Motor neuron (in vitro differentiated cells): ENCODE results near the gene PATL2. TPM values are rescaled to one million over a fixed set of nuclear protein-coding genes. Genes with fewer than 3 reads are reported as not detected.
"Not testable (repeated sequence)": the region's sequence is repeated elsewhere in the genome, so short reads cannot be mapped to it uniquely, and the experiment has no call there.

Source experiments
- ATAC-seq, 8 experiments: fragments of 200-7000 bp; cut with Tn5 transposase; replicated peaks in 6 of 8; 2 replicates each; pipeline ENCODE4 v1.8.0; 2021; ENCODE audit warnings: mild to moderate bottlenecking in 8 of 8, moderate library complexity in 8 of 8
- H3K27ac ChIP-seq, 2 donors: fragments of 250-450 bp; sonication (Bioruptor Pico); 2 replicates each; pipeline ENCODE4 v1.9.0; 2021; ENCODE audit warnings: antibody characterized with exemption in 2 of 2, mild to moderate bottlenecking in 2 of 2, moderate library complexity in 1 of 2
- H3K4me1 ChIP-seq, 2 donors: fragments of 250-450 bp; sonication (Bioruptor Pico); replicated peaks in 1 of 2; 2 replicates each; pipeline ENCODE4 v1.6.1; 2021; ENCODE audit warnings: antibody characterized with exemption in 2 of 2, mild to moderate bottlenecking in 2 of 2, moderate library complexity in 1 of 2
- H3K4me3 ChIP-seq, 5 donors: fragments of 250-450 bp; sonication (Bioruptor Pico); 2 replicates each; pipeline ENCODE4 v1.9.0; 2021; ENCODE audit warnings: antibody characterized with exemption in 5 of 5, mild to moderate bottlenecking in 5 of 5, moderate library complexity in 4 of 5
- WGBS, 10 experiments: fragments of 450-650 bp; shearing (Covaris generic); methylation state at CpG; one replicate each; pipeline ENCODE4 v1.0.0; 2022; 5-methylcytosine and 5-hydroxymethylcytosine counted together
- in situ Hi-C, 9 experiments: fragments of 400-800 bp; cut with MboI; loops; one replicate each; pipeline ENCODE4 v1.15.0; 2021; ENCODE audit warnings: low sequenced_read_pairs in 9 of 9, low pct_unique_long_range_greater_than_20kb in 2 of 9; ENCODE audit not compliant: unreplicated experiment in 9 of 9
- total RNA-seq, 8 experiments: library from RNA; unstranded; fragments of 300-600 nt; gene quantifications; 2 replicates each; pipeline versions ENCODE4 v1.2.3 to v1.2.4, GENCODE V29; 2022

PATL2 gene
- total RNA-seq, 8 experiments from 2014 or later: 0.11 to 2.2 (median 0.96) TPM

DNA sequence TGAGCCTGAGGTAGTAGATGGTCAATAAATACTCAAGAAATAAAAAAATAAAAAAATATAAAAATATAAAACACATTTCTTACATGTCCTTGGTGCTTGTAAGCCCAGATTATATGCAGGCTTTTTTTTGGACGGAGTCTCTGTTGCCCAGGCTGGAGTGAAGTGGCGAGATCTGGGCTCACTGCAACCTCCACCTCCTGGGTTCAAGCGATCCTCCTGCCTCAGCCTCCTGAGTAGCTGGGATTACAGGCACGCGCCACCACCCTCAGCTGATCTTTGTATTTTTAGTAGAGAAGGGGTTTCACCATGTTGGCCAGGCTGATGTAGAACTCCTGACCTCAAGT lies 17.1 kb upstream of the PATL2 start:
- H3K4me1 ChIP-seq, ATAC-seq: not testable (repeated sequence)
- in situ Hi-C loops: loop anchor here in 1 of 9 experiments (25.0 kb wide), 1 partner anchor 141 kb away; no protein-coding TSS in a partner anchor
- 50 to 100% (median 80%) methylated on average over 1 to 3 of the region's 5 CpGs; no CpG with 5 or more reads in 1 of the 10 experiments for WGBS, 10 experiments
- Histone ChIP-seq H3K27ac (peak overlapping the region; percentile 58 to 75), H3K4me3 (peak overlapping the region; percentile 46 to 75 (median 56))

DNA sequence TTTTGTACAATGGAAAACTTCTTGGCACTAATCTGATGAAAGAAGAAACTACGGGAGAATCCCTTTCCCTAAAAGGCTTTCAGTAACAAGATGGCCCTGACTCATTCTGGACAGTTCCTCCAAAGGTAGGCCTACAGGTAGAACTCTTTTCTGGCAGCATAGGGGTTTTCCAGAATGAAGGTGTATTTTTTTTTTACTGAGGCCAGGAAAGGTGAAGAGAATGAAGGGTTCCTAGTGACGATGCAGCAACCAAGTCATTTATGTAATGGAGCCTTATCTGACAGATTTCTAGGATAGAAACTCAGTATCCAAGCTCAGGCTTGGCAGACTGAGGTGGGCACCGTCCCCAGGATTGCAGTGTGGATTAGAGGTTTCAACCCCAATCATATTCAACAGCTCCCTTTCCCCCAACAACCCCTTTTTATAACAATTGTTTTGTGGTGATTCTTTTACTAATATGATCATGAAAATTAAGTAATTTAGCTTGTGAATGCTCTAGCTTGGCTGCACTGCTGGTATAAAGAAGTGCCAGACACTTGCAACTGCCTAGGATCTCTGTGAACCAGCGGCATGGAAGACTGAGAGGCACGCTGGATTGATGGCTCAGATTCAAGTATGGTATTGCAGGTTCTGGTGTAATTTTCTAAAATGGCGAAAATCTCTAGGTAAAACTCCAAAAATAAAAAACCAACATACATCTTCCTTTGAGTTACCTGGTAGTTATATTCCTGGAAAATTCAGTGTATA lies 16.5 kb upstream of the PATL2 start:
- no peak overlapping the region for H3K27ac ChIP-seq
- peak overlapping the region in 2 of 5 donors; percentile 47 to 68 for H3K4me3 ChIP-seq
- peaks cover 0 to 10% of the 10 kb centered on the region in 2 donors for H3K4me1 ChIP-seq
- WGBS, 10 experiments: 66 to 100% (median 99%) methylated on average over 2 to 6 of the region's 6 CpGs
- ATAC-seq: no peak
- in situ Hi-C loops: loop anchor here in 1 of 9 experiments (25.0 kb wide), 1 partner anchor 140 kb away; no protein-coding TSS in a partner anchor

DNA sequence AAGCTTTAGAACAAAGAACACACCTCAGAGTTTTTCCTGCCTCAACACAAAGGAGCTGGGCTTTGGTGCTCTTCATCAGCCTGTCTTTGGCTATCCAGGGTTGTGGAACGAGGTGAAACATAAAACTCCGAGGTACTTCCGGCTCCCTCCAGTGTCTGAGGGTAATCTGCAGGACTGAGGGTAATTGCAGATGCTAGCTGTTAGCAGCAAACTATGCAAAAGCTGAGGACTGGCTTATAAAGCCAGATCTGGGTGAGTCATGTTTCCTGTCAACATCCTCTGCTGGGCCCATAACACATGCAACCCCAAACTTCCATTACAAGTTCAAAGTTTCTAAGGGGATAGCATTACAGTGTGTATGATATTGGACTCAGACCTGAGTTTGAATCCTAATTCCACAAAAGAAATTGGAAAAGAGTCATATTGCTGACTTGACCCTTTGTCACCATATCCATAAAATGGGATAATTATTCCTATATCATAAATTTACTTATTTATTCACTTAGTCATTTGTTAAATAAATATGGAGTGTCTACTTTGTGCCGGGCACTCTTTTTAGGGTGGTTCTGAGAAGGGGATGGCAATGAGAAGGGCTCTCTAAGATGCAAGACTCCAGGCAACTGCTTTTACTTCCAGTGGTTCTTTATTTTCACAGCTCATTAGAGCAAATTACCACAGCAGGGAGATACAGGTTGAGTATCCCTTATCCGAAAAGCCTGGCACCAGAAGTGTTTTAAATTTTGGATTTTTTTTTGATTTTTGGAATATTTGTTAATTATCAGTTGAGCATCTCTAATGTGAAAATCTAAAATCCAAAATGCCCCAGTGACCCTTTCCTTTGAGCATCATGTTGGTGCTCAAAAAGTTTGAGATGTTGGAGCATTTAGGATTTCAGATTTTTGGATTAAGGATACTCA lies 15.7 kb upstream of the PATL2 start:
- peak in 3 of 8 experiments; percentile 47 to 58 (median 49) for ATAC-seq
- in situ Hi-C loops: loop anchor here in 1 of 9 experiments (25.0 kb wide), 1 partner anchor 140 kb away; no protein-coding TSS in a partner anchor
- H3K4me1 ChIP-seq: peaks cover 0 to 10% of the 10 kb centered on the region in 2 donors
- H3K4me3 ChIP-seq: no peak overlapping the region
- no peak overlapping the region for H3K27ac ChIP-seq
- WGBS, 10 experiments: 0 to 95% (median 73%) methylated on average over 1 to 4 of the region's 5 CpGs; no CpG with 5 or more reads in 1 of the 10 experiments

DNA sequence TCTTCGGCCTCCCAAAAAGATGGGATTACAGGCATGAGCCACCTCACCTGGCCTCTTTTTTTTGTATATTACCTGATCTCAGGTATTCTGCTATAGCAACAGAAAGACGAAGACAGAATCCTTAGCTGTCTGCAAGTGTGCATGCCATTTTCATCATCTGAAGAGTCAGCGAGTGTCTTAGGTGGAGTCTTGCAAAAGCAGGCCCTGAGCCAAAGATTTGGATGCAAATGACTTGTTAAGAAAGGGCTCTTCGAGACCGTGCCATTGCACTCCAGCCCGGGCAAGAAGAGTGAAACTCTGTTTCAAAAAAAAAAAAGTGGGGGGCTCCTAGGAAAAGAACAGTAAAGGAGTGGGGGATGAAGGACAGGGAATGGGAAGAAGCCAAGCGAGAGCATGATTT lies 15.0 kb upstream of the PATL2 start:
- in situ Hi-C loops: loop anchor here in 1 of 9 experiments (25.0 kb wide), 1 partner anchor 139 kb away; no protein-coding TSS in a partner anchor
- no peak overlapping the region for H3K27ac ChIP-seq
- H3K4me1 ChIP-seq: peaks cover 0 to 10% of the 10 kb centered on the region in 2 donors
- no peak overlapping the region for H3K4me3 ChIP-seq
- peak in 3 of 8 experiments; percentile 4 to 6 (median 6) for ATAC-seq
- 0 to 100% (median 80%) methylated on average over 1 to 7 of the region's 7 CpGs; no CpG with 5 or more reads in 3 of the 10 experiments for WGBS, 10 experiments

DNA sequence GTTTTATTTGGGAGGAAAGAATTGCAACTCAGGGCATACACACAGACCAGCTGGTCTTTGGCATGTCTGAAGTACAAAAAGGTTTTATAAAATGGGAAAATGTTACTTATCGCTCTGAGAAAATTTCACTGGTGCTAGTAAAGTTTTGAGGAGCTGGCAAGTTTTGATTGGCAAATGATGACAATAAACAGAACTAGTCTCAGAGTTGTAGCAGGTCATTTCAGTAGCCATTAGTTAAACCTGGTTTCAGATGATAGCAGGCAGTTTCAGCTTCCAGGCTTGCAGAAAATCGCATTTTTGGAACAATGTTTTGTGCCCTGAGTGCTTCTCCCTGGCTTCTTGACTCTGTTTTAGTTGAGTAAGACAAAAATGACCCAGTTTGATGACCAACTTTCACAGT lies 10.9 kb upstream of the PATL2 start:
- Histone ChIP-seq H3K4me1 (no peaks in the 10 kb centered on the region), H3K4me3 (no peak overlapping the region), H3K27ac (no peak overlapping the region)
- ATAC-seq: no peak
- WGBS, 10 experiments: 38 to 100% (median 80%) methylated on average over 1 to 2 of the region's 2 CpGs; no CpG with 5 or more reads in 1 of the 10 experiments
- in situ Hi-C loops: no loop called here

DNA sequence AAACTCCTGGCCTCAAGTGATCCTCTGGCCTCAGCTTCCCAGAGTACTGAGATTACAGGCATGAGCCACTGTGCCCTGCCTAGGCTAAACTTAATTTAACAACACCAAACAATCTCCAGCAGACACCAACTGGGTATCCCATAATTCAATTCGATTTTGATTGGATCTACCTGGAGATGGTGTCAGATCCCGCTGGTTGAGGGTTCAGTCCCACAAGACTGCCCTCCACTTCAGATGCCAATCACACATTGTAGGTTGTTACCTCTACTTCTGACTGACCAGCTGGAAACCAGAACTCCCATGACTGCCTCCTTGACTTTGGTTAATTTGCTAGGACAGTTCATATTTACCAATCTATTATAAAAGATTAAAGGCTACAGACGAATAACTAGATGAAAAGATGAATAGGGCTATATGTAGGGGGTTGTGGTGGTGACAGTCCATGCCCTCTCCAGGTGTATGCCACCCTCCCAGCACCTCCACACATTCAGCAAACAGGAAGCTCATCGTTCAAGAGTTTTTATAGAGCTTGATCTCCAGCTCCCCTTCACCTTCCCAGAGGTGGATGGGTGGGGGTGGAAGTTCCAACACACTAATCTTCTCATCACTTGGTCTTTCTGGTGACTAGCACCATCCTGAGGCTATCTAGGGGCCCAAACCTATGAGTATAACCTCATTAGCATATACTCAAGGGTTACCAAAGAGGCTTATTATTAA lies 9.5 kb upstream of the PATL2 start:
- peak in 3 of 8 experiments; percentile 14 to 27 (median 23) for ATAC-seq
- 87 to 100% (median 93%) methylated on average over 1 to 4 of the region's 4 CpGs; no CpG with 5 or more reads in 3 of the 10 experiments for WGBS, 10 experiments
- Histone ChIP-seq H3K4me1 (no peaks in the 10 kb centered on the region), H3K4me3 (no peak overlapping the region), H3K27ac (no peak overlapping the region)
- in situ Hi-C loops: no loop called here

DNA sequence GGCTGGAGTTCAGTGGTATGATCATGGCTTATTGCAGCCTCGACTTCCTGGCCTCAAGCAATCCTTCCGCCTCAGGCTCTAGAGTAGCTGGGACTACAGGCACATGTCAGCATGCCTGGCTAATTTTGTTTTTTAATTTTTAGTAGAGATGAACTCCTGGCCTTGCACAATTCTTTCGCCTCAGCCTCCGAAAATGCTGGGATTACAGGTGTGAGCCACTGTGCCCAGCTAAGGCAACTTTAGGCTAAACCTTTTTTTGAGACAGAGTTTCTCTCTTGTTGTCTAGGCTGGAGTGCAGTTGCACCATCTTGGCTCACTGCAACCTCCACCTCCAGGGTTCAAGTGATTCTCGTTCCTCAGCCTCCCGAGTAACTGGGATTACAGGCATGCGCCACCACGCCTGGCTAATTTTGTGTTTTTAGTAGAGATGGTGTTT lies 8.9 kb upstream of the PATL2 start:
- ATAC-seq, H3K27ac ChIP-seq, in situ Hi-C loops, H3K4me3 ChIP-seq, H3K4me1 ChIP-seq: not testable (repeated sequence)
- WGBS, 10 experiments: 80 to 100% (median 96%) methylated on average over 1 to 7 of the region's 8 CpGs

DNA sequence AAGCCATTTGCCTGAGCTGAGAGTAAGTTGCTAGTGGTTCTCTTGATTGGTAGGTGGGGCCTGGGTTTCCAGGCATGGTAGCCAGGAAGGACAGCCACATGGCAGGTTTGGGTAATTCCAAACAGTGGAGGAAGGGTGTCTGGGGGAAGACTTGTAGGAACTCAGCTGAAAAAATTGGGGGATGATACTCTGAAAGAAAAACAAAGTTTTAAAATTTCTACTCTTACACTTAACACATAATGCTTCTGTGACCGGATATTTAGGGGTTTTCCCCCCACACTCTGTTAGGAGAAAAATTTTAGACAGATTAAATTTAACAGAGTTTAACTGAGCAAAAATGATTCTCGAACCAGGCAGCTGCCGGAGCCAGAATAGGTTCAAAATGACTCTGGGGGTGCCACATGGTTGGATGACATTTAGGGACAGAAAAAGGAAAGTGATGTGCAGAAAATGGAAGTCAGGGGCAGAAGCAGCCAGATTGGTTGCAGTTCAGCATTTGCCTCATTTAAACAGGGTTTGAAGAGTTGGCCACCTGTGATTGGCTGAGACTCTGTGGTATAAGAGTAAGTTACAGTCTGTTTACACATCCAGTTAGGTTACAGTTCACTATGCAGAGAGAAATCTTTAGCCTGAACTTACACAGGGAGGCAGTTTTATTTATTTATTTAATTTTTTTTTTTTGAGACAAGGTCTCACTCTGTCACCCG lies 8.3 kb upstream of the PATL2 start:
- ATAC-seq: peak in 3 of 8 experiments; percentile 12 to 38 (median 16)
- 64 to 100% (median 86%) methylated on average over 1 to 3 of the region's 4 CpGs for WGBS, 10 experiments

DNA sequence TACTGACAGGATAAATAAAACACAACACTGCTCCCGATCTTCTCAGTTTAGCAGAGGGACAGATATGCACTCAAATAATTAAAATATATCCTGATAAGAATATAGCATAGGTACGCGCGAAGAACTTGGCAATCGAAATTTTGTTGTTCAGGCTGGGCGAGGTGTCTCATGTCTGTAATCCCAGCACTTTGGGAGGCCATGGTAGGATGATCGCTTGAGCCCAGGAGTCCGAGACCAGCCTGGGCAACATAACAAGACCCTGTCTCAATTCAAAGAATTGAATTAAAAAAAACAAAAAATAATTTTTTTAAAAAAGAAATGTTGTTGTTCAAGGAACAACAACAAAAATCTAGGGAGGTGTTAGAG lies 7.8 kb upstream of the PATL2 start:
- Histone ChIP-seq H3K4me1 (no peaks in the 10 kb centered on the region), H3K4me3 (no peak overlapping the region), H3K27ac (no peak overlapping the region)
- in situ Hi-C loops: no loop called here
- 80 to 100% (median 94%) methylated on average over 2 to 8 of the region's 8 CpGs for WGBS, 10 experiments
- no peak for ATAC-seq

More for the DNA sequence above, 8.3 kb upstream of the PATL2 start:
- Histone ChIP-seq H3K4me1 (no peaks in the 10 kb centered on the region), H3K27ac (no peak overlapping the region), H3K4me3 (no peak overlapping the region)
- in situ Hi-C loops: no loop called here

DNA sequence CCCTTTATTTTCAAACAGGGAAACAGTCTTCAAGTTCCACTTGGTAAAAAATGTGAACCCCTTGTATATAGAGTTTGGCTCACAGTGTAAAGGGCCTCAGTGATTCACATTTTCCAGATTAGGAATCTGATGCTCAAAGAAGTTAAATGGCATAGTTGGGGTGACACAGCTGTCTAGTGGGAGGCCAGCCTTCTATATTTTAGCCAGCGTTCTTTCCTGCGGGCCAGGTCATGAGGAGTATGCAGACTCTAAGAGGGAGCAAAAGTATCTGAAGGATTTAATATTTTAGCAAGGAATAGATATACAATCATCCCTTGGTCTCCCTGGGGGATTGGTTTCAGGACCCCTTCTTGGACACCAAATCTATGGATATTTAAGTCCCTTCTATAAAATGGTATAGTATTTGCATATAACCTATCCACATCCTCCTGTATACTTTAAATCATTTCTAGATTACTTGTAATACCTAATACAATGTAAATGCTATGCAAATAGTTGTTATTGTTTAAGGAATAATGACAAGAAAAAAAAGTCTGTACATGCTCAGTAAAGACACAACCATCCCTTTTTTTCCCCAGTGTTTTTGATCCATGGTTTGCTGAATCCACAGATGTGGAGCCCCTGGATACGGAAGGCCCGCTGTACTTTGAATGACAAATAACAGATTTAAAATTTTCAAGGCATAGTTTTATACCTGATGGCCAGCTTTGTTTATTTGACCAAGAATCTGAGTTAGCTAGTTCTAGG lies 7.2 kb upstream of the PATL2 start:
- H3K4me3 ChIP-seq: no peak overlapping the region
- H3K27ac ChIP-seq: no peak overlapping the region
- in situ Hi-C loops: no loop called here
- 71 to 100% (median 93%) methylated on average over 1 to 4 of the region's 4 CpGs for WGBS, 10 experiments
- no peaks in the 10 kb centered on the region for H3K4me1 ChIP-seq
- ATAC-seq: no peak

DNA sequence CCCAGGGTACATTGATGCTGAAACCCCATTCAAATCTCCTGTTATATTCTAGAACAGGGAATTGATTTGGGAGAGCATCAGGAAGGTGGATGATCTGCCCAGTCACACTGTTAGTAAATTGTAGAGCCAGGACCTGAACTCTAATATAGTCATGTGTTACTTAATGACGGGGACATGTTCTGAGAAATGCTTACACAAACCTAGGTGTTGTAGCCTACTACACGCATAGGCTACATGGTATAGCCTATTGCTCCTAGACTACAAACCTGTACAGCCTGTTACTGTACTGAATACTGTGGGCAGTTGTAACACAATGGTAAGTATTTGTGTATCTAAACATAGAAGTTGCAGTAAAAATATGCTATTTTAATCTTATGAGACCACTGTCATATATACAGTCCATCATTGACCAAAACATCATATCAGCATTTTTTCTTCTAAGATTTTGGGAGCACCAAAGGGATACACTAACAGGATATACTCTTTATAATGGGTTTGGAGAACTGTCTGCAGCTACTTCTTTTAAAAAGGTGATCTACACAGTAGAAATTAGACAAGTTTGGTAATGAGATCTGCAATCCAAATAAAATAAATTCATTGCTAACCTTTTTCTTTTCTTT lies 6.0 kb upstream of the PATL2 start:
- in situ Hi-C loops: no loop called here
- WGBS, 10 experiments: 50 to 100% (median 100%) methylated on average over 1 to 2 of the region's 2 CpGs; no CpG with 5 or more reads in 4 of the 10 experiments
- no peak overlapping the region for H3K27ac ChIP-seq
- H3K4me3 ChIP-seq: no peak overlapping the region
- no peak for ATAC-seq
- peaks cover 0 to 5% of the 10 kb centered on the region in 2 donors for H3K4me1 ChIP-seq
